ENCODE results near the gene TRIM37. TPM values are rescaled to one million over a fixed set of nuclear protein-coding genes. Genes with fewer than 3 reads are reported as not detected.
"Not testable (repeated sequence)": the region's sequence is repeated elsewhere in the genome, so short reads cannot be mapped to it uniquely, and the experiment has no call there.

Gene TRIM37
- total and polyA plus RNA-seq, 4 donors = 5.4 to 12.9 (median 8.1) TPM

DNA sequence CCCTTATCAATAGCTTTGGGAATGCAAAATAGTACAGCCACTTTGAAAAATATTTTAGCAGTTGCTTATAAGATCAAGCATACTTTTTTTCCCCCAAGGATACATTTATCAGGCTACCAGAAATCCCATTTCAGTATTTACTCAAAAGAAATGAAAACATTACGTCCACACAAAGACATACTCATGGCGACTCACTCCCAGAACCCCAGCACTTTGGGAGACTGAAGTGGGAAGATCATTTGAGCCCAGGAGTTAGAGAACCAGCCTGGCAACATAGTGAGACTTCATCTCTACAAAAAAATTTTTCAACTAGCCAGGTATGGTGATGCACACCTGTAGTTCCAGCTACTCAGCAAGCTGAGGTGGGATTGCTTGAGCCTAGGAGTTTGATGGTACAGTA, 42.4 kb upstream of the TRIM37 start (continued):
- no peak for TF ChIP-seq RAD21 (IDR thresholded peaks at IDR 0.05)

DNA sequence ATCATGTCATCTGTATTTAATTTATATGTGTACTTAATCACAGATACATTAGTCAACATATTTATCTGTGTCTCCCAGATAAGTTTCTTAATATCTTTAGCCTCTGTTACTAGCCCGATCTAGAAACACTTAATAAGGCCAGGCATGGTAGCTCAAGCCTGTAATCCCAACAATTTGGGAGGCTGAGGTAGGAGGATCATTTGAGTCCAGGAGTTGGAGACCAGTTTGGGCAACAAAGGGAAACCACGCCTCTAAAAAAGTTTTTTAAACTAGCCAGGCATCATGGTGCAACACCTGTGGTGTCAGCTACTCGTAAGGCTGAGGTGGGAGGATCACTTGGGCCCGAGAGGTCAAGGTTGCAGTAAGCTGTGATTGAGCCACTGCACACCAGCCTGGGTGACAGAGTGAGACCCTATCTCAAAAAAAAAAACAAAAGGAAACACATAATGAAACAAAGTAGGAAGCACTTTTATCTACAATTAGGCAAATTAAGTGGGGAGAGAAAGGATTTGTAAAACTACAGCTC, 39.0 kb upstream of the TRIM37 start:
- no peaks in the 10 kb centered on the region for H3K9me3 ChIP-seq (ENCODE audit: control insufficient read depth in 4 of 4, low read length in 3 of 4)
- H3K9ac ChIP-seq (ENCODE audit: low read depth in 1 of 2, low read length in 2 of 2) = no peak overlapping the region
- no peaks in the 10 kb centered on the region for H3K4me1 ChIP-seq (ENCODE audit: control insufficient read depth in 4 of 4, insufficient read depth in 4 of 4, low read length in 3 of 4)
- H3K27me3 ChIP-seq (ENCODE audit: control insufficient read depth in 4 of 4, insufficient read depth in 4 of 4, low read length in 3 of 4) = no peaks in the 10 kb centered on the region
- no peak overlapping the region for H3K4me3 ChIP-seq (ENCODE audit: low read depth in 1 of 3, low read length in 3 of 3)
- H3K36me3 ChIP-seq (ENCODE audit: control insufficient read depth in 4 of 4, insufficient read depth in 3 of 4, low read depth in 1 of 4, low read length in 3 of 4) = peaks cover 0 to 2% (median 0%) of the 10 kb centered on the region in 4 donors
- no peak overlapping the region for H3K27ac ChIP-seq (ENCODE audit: low read depth in 1 of 2, low read length in 2 of 2)
- WGBS = 95% methylated on average over 4 of the region's 4 CpGs
- TF ChIP-seq EGR1 (IDR thresholded peaks at IDR 0.05; ENCODE audit: low read depth in 2 of 2) (no peak), FOXA2 (IDR thresholded peaks at IDR 0.05) (no peak), SP1 (IDR thresholded peaks at IDR 0.05) (no peak), JUND (IDR thresholded peaks at IDR 0.05) (no peak), HNF4G (IDR thresholded peaks at IDR 0.05) (no peak), GABPA (IDR thresholded peaks at IDR 0.05 in 1 of 2, conservative IDR thresholded peaks at IDR 0.05 in 1 of 2) (no peak), TAF1 (conservative IDR thresholded peaks at IDR 0.05) (no peak), FOXA1 (IDR thresholded peaks at IDR 0.05) (no peak), YY1 (IDR thresholded peaks at IDR 0.05) (no peak), RAD21 (IDR thresholded peaks at IDR 0.05) (no peak), HNF4A (conservative IDR thresholded peaks at IDR 0.05) (no peak)
- TF ChIP-seq, protein P1, sequence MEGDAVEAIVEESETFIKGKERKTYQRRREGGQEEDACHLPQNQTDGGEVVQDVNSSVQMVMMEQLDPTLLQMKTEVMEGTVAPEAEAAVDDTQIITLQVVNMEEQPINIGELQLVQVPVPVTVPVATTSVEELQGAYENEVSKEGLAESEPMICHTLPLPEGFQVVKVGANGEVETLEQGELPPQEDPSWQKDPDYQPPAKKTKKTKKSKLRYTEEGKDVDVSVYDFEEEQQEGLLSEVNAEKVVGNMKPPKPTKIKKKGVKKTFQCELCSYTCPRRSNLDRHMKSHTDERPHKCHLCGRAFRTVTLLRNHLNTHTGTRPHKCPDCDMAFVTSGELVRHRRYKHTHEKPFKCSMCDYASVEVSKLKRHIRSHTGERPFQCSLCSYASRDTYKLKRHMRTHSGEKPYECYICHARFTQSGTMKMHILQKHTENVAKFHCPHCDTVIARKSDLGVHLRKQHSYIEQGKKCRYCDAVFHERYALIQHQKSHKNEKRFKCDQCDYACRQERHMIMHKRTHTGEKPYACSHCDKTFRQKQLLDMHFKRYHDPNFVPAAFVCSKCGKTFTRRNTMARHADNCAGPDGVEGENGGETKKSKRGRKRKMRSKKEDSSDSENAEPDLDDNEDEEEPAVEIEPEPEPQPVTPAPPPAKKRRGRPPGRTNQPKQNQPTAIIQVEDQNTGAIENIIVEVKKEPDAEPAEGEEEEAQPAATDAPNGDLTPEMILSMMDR (IDR thresholded peaks at IDR 0.05; ENCODE audit: low read depth, low read length, missing input control) = no peak
- TF ChIP-seq, protein P2, sequence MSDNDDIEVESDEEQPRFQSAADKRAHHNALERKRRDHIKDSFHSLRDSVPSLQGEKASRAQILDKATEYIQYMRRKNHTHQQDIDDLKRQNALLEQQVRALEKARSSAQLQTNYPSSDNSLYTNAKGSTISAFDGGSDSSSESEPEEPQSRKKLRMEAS (IDR thresholded peaks at IDR 0.05) = no peak
- DNase-seq (ENCODE audit: low spot score) = no peak

DNA sequence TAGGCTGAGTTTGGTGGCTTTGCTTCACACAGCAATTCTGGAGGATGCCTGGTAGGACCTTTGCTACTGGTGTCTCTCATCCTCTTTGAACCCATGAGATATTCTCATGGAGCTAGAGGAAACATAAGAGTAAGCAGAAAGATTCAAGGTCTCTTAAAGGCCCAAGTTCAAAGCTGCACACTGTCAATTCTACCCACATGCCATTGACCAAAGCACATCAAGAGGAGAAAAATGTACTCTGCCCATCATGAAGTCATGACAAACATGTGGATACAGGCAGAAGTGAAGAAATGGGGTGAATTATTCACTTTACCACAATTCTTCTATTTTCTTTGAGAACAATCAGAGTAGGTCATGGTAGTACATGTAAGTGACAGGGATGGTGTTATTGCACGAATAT, 35.2 kb upstream of the TRIM37 start:
- no peaks in the 10 kb centered on the region for H3K9me3 ChIP-seq (ENCODE audit: control insufficient read depth in 4 of 4, low read length in 3 of 4)
- 89% methylated on average over 1 of the region's 1 CpG for WGBS
- TF ChIP-seq EGR1 (IDR thresholded peaks at IDR 0.05; ENCODE audit: low read depth in 2 of 2) (no peak), HNF4A (conservative IDR thresholded peaks at IDR 0.05) (no peak), JUND (IDR thresholded peaks at IDR 0.05) (no peak), RAD21 (IDR thresholded peaks at IDR 0.05) (no peak), YY1 (IDR thresholded peaks at IDR 0.05) (no peak)
- TF ChIP-seq, protein P3, sequence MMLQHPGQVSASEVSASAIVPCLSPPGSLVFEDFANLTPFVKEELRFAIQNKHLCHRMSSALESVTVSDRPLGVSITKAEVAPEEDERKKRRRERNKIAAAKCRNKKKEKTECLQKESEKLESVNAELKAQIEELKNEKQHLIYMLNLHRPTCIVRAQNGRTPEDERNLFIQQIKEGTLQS (IDR thresholded peaks at IDR 0.05) = no peak
- DNase-seq (ENCODE audit: low spot score) = no peak
- peaks cover 0 to 2% (median 0%) of the 10 kb centered on the region in 4 donors for H3K36me3 ChIP-seq (ENCODE audit: control insufficient read depth in 4 of 4, insufficient read depth in 3 of 4, low read depth in 1 of 4, low read length in 3 of 4)
- H3K27ac ChIP-seq (ENCODE audit: low read depth in 1 of 2, low read length in 2 of 2) = no peak overlapping the region
- no peaks in the 10 kb centered on the region for H3K27me3 ChIP-seq (ENCODE audit: control insufficient read depth in 4 of 4, insufficient read depth in 4 of 4, low read length in 3 of 4)
- H3K4me3 ChIP-seq (ENCODE audit: low read depth in 1 of 3, low read length in 3 of 3) = no peak overlapping the region
- H3K4me1 ChIP-seq (ENCODE audit: control insufficient read depth in 4 of 4, insufficient read depth in 4 of 4, low read length in 3 of 4) = no peaks in the 10 kb centered on the region
- no peak overlapping the region for H3K9ac ChIP-seq (ENCODE audit: low read depth in 1 of 2, low read length in 2 of 2)

DNA sequence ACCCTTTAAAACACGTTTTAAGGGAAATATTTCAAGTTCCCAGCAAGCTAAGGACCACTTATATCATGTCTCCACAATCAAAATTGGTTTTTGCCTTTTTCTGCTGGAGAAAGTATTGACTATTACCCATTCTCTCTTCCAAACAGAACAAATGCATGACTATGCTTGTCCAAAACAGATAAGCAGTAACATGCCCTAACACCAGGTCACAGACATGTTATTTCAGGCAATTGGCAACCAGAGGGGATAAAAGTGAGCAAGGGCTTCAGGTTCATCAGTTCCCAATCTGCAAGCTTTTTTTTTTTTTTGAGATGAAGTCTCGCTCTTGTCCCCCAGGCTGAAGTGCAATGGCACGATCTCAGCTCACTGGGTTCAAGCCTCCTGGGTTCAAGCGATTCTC, 33.3 kb upstream of the TRIM37 start:
- Histone ChIP-seq H3K9ac (ENCODE audit: low read depth in 1 of 2, low read length in 2 of 2) (no peak overlapping the region), H3K9me3 (ENCODE audit: control insufficient read depth in 4 of 4, low read length in 3 of 4) (no peaks in the 10 kb centered on the region), H3K27me3 (ENCODE audit: control insufficient read depth in 4 of 4, insufficient read depth in 4 of 4, low read length in 3 of 4) (no peaks in the 10 kb centered on the region), H3K4me3 (ENCODE audit: low read depth in 1 of 3, low read length in 3 of 3) (no peak overlapping the region), H3K4me1 (ENCODE audit: control insufficient read depth in 4 of 4, insufficient read depth in 4 of 4, low read length in 3 of 4) (no peaks in the 10 kb centered on the region), H3K27ac (ENCODE audit: low read depth in 1 of 2, low read length in 2 of 2) (no peak overlapping the region), H3K36me3 (ENCODE audit: control insufficient read depth in 4 of 4, insufficient read depth in 3 of 4, low read depth in 1 of 4, low read length in 3 of 4) (peaks cover 0 to 2% (median 0%) of the 10 kb centered on the region in 4 donors)
- no peak for DNase-seq (ENCODE audit: low spot score)
- 98% methylated on average over 4 of the region's 4 CpGs for WGBS
- TF ChIP-seq RAD21 (IDR thresholded peaks at IDR 0.05) = no peak
- no peak for TF ChIP-seq GABPA (IDR thresholded peaks at IDR 0.05 in 1 of 2, conservative IDR thresholded peaks at IDR 0.05 in 1 of 2)

DNA sequence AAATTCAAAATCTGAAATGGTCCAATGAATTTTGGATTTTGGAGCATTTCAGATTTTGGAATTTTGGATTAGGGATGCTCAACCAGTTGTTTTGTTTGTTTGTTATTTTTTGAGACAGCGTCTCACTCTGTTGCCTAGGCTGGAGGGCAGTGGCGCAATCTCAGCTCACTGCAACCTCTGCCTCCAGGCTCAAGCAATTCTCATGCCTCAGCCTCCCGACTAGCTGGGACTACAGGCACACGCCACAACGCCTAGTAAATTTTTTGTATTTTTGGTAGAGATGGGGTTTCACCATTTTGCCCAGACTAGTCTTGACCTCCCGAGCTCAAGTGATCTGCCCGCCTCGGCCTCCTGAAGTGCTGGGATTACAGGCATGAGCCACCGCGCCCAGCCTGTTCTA, 31.7 kb upstream of the TRIM37 start:
- not testable (repeated sequence) for DNase-seq (ENCODE audit: low spot score); H3K9me3 ChIP-seq (ENCODE audit: control insufficient read depth in 4 of 4, low read length in 3 of 4); H3K4me3 ChIP-seq (ENCODE audit: low read depth in 1 of 3, low read length in 3 of 3); H3K9ac ChIP-seq (ENCODE audit: low read depth in 1 of 2, low read length in 2 of 2); H3K27me3 ChIP-seq (ENCODE audit: control insufficient read depth in 4 of 4, insufficient read depth in 4 of 4, low read length in 3 of 4); H3K36me3 ChIP-seq (ENCODE audit: control insufficient read depth in 4 of 4, insufficient read depth in 3 of 4, low read depth in 1 of 4, low read length in 3 of 4); H3K27ac ChIP-seq (ENCODE audit: low read depth in 1 of 2, low read length in 2 of 2); H3K4me1 ChIP-seq (ENCODE audit: control insufficient read depth in 4 of 4, insufficient read depth in 4 of 4, low read length in 3 of 4)
- 93% methylated on average over 10 of the region's 10 CpGs for WGBS

Measured in liver (tissue), 9 donors.